HL-60/S4 treated with phorbol 12-myristate 13-acetate at 8.2 ng/mL for 4 days and 3 days (cell line): ENCODE data around the gene MC1R.
"Not testable (repeated sequence)": the region's sequence is repeated elsewhere in the genome, so short reads cannot be mapped to it uniquely, and the experiment has no call there.

Experiments used
- in situ Hi-C: fragments of 300-500 bp; cut with MboI; formaldehyde crosslinking; loops from 2 replicates; pipeline ENCODE4 v1.15.0; 2022; ENCODE audit warnings: low sequenced_read_pairs

MC1R gene

DNA sequence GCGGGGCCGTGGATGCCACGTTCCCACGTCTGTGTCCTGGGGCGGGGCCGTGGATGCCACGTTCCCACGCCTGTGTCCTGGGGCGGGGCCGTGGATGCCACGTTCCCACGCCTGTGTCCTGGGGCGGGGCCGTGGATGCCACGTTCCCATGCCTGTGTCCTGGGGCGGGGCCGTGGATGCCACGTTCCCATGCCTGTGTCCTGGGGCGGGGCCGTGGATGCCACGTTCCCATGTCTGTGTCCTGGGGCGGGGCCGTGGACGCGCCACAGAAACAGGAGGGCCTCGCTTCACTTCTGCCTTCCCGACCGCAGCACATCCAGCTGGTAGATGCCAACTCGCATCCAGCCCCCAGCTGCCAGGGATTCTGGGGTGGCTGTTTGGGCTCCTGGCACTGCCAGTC, 15.4 kb downstream of the MC1R start:
- in situ Hi-C loops, result not testable (repeated sequence)

DNA sequence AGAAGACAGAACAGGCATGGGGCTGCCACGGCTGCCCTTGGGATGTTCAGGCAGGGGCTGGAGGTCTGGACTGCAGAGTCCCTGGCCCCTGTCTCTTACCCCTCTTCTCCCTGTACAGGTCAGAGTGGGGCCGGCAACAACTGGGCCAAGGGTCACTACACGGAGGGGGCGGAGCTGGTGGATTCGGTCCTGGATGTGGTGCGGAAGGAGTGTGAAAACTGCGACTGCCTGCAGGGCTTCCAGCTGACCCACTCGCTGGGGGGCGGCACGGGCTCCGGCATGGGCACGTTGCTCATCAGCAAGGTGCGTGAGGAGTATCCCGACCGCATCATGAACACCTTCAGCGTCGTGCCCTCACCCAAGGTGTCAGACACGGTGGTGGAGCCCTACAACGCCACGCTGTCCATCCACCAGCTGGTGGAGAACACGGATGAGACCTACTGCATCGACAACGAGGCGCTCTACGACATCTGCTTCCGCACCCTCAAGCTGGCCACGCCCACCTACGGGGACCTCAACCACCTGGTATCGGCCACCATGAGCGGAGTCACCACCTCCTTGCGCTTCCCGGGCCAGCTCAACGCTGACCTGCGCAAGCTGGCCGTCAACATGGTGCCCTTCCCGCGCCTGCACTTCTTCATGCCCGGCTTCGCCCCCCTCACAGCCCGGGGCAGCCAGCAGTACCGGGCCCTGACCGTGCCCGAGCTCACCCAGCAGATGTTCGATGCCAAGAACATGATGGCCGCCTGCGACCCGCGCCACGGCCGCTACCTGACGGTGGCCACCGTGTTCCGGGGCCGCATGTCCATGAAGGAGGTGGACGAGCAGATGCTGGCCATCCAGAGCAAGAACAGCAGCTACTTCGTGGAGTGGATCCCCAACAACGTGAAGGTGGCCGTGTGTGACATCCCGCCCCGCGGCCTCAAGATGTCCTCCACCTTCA, 16.2 kb downstream of the MC1R start:
- in situ Hi-C loops, result no loop called here

DNA sequence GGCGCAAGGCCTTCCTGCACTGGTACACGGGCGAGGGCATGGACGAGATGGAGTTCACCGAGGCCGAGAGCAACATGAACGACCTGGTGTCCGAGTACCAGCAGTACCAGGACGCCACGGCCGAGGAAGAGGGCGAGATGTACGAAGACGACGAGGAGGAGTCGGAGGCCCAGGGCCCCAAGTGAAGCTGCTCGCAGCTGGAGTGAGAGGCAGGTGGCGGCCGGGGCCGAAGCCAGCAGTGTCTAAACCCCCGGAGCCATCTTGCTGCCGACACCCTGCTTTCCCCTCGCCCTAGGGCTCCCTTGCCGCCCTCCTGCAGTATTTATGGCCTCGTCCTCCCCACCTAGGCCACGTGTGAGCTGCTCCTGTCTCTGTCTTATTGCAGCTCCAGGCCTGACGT, 17.0 kb downstream of the MC1R start:
- in situ Hi-C loops, result not testable (repeated sequence)

- in situ Hi-C loops, result no loop called here
Observed at GRCh38 chr16:89936034-89936433, 17.4 kb downstream of the MC1R start.

- in situ Hi-C loops, result no loop called here
Observed at GRCh38 chr16:89936508-89936907, 17.8 kb downstream of the MC1R start.

- in situ Hi-C loops, result no loop called here
Observed at GRCh38 chr16:89936981-89937380, 18.3 kb downstream of the MC1R start.

GRCh38 chr16:89938175-89938885, 19.7 kb downstream of the MC1R start:
- in situ Hi-C loops, result no loop called here

GRCh38 chr16:89944773-89945172, 26.1 kb downstream of the MC1R start:
- in situ Hi-C loops, result no loop called here

GRCh38 chr16:89945654-89946053, 27.0 kb downstream of the MC1R start:
- in situ Hi-C loops, result no loop called here

DNA sequence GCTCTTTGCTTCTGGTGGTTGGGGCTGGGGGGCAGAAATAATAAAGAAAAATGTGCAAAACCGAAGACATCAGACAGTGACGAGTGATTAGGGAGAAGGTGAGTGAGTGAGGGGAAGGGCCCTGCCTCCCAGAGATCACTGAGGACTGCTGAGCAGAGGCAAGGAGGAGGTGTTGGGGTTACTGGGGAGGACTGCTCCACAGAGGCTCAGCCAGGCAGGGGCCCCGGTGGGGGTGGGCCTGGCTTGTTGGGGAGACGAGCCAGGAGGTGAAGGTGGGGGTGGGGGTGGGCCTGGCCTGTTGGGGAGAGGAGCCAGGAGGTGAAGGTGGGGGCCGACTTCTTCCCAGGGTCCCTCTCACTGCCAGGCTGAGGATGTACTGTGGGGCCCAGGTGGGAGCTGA, 27.9 kb downstream of the MC1R start:
- in situ Hi-C loops, result no loop called here

DNA sequence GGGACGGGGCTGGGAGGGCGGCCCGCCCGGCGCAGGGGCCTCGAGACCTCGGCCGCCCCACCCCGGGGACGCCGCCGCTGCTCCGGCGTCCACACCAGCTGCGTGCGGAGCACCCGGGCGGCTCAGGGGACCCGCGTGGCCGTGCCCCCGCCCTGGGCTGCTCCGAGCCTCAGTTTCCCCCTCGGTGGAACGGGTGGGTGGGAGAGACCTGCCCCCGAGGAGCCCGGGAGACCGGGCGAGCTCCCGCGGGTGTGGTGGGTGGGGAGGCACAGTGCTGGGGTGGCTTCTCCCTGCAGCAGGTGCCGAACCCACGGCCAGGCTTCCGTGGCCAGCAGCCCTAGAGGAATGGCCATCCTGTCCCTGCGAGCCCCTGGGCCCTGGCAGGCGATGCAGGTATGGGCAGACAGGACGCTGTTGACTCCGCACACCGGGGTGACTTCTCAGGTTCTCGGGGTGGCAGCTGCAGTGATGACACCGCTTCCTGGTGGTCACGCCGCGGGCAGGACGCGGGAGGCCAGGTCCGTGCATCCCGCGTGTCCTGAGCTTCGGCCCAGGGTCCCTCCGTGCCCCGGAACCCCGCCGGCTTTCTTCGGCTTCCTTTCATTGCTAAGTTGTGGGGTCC, 30.6 kb downstream of the MC1R start:
- in situ Hi-C loops, result no loop called here

- in situ Hi-C loops, result no loop called here
Observed at GRCh38 chr16:89949756-89950155, 31.1 kb downstream of the MC1R start.

DNA sequence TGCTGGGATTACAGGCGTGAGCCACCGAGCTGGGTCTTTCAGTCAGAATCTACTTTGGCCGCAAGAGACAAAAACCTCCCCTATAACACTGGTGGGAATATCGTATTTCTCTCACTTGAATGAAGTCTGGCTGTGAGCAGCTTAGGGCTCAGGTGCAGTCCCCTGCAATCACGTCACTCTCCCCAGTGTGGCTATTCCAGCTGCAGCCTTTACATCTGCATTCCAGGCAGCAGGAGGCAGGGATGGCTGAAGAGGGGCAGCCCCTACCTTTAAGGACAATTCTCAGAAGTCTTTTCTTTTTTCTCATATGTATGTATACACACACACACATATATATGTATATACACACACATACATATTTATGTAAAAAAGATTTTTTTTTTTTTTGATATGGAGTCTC, 32.8 kb downstream of the MC1R start:
- in situ Hi-C loops, result no loop called here

DNA sequence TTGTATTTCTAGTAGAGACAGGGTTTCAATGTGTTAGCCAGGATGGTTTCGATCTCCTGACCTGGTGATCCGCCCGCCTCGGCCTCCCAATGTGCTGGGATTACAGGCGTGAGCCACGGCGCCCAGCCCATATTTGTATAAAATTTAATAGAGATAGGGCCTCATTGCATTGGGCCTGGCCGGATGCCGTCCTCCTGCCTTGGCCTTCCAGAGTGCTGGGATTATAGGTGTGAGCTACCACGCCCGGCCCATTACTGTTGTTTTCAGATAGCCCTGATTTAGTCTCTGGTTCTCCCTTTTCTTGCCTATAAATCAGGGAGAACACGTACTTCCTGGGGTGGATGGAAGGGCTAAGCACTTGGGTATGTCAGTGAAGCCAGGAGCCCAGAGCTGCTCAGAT, 33.4 kb downstream of the MC1R start:
- in situ Hi-C loops, result no loop called here

- in situ Hi-C loops, result no loop called here
Observed at GRCh38 chr16:89952551-89952950, 33.9 kb downstream of the MC1R start.

DNA sequence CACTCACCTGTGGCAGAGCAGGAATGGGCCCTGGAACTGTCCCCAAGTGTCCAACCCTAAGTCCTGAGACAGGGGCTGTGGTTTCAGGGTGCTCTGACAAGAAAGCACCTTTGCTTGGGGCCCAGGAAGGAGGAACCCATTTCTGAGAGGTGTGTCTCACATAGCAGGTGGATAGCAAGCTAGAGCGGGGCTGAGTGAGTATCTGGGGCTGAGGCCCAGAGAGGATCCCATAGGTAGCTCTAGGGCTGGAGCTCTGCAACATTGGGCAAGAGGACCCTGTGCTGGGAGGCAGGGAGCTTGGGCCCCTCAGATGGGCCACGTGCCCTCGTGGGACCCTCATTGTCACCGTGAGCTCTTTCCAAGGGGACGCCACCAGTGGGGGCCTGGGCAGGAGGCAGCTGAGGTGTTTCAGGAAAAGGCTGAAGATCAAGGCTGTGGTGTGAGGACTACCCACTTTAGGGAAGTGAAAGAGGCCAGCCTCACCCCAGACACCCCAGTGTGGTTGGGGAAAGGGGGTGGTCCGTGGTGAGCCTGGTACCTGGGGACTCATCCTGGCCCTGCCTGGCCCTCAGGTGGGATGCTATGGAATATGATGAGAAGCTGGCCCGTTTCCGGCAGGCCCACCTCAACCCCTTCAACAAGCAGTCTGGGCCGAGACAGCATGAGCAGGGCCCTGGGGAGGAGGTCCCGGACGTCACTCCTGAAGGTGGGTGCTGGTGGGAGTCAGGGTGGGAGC, 35.2 kb downstream of the MC1R start:
- in situ Hi-C loops, result no loop called here

GRCh38 chr16:89954462-89954861, 35.8 kb downstream of the MC1R start:
- in situ Hi-C loops, result no loop called here

- in situ Hi-C loops, result no loop called here
Observed at GRCh38 chr16:89955001-89955685, 36.5 kb downstream of the MC1R start.

DNA sequence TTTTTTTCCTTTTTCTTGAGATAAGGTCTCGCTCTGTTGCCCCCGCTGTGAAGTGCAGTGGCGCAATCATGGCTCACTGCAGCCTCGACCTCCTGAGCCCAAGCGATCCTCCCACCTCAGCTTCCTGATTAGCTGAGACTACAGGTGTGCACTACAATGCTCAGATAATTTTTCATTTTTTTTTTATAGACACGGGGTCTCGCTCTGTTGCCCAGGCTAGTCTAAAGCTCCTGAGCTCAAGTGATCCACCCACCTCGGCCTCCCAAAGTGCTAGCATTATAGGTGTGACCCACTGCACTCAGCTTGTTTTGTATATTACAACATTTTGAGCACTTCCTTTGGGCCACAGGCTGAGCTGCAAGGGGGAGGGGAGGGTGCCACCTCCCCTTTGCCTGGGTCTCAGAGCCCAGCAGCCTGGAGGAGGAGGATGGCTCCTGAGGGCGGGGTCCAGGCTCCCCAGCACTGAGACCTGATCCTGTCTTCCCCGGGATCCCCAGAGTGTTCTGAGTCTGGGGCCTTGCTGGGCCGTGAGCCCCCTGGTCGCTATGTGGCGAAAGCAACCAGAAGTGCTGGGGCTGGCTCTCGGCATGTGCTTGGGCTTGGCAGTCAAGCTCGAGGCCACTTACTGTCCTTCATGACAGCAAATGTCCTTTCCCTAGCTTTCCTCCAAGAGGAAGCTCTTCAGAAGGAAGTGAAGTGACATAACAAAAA, 38.0 kb downstream of the MC1R start:
- in situ Hi-C loops, result no loop called here
